ENCODE measurements around the gene PRUNE2.

Gene PRUNE2

GRCh38 chr9:76690246-76690972 lies 215.5 kb downstream of the PRUNE2 start:
- TF ChIP-seq, protein P1, sequence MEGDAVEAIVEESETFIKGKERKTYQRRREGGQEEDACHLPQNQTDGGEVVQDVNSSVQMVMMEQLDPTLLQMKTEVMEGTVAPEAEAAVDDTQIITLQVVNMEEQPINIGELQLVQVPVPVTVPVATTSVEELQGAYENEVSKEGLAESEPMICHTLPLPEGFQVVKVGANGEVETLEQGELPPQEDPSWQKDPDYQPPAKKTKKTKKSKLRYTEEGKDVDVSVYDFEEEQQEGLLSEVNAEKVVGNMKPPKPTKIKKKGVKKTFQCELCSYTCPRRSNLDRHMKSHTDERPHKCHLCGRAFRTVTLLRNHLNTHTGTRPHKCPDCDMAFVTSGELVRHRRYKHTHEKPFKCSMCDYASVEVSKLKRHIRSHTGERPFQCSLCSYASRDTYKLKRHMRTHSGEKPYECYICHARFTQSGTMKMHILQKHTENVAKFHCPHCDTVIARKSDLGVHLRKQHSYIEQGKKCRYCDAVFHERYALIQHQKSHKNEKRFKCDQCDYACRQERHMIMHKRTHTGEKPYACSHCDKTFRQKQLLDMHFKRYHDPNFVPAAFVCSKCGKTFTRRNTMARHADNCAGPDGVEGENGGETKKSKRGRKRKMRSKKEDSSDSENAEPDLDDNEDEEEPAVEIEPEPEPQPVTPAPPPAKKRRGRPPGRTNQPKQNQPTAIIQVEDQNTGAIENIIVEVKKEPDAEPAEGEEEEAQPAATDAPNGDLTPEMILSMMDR (conservative IDR thresholded peaks at IDR 0.05; ENCODE audit: control insufficient read depth, insufficient read depth, low read depth, low read length) = no peak
- H3K4me3 ChIP-seq (ENCODE audit: control insufficient read depth, low read depth, low read length) = no peak overlapping the region
- no peak for DNase-seq (ENCODE audit: low read depth)

GRCh38 chr9:76688471-76689238 lies 217.3 kb downstream of the PRUNE2 start:
- TF ChIP-seq, protein P1 (conservative IDR thresholded peaks at IDR 0.05; ENCODE audit: control insufficient read depth, insufficient read depth, low read depth, low read length) = no peak
- peak; percentile 76 for DNase-seq (ENCODE audit: low read depth)
- H3K4me3 ChIP-seq (ENCODE audit: control insufficient read depth, low read depth, low read length) = no peak overlapping the region

DNA sequence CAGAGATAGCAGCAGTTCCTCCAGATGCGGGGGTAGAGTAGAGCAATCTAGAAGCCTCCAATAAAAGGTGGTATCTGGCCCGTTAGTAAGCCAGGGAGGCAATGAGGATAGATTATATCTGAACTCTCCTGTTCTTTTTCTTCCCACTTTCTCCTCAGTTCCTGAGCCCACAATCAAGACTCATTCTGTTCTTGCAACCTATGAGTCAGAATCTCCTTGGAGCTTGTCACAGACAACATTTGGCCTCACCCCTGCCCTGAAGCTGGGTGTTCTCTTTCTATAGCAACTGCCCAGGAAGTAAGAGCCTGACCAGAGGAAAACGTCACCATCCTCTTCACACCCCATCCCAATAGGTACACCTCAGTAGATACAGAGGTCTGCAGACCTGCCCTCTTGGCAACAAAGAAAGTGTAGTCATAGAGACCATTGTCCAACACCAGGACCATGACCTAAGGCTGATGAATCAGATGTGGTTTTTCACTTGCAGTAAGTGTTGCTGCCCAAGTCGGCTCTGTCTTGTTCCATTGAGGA lies 218.0 kb downstream of the PRUNE2 start:
- DNase-seq (ENCODE audit: low read depth) = peak; percentile 94
- H3K4me3 ChIP-seq (ENCODE audit: control insufficient read depth, low read depth, low read length) = no peak overlapping the region
- TF ChIP-seq, protein P1 (conservative IDR thresholded peaks at IDR 0.05; ENCODE audit: control insufficient read depth, insufficient read depth, low read depth, low read length) = no peak

DNA sequence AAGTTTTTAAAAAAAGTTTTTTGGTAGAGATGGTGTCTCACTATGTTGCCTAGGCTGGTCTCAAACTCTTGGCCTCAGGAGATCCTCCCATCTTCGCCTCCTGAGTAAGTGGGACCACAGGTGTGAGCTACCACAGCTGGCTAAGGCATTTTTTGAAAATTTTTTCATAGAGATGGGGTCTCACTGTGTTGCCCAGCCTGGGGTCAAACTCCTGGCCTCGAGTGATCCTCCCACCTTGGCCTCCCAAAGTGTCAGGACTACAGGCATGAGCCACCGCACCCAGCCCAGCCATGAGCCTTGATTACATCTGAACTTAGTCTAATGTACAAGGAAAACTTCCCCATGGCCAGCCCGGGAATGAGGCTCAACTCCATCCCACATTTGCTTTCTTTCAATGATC lies 219.2 kb downstream of the PRUNE2 start:
- no peak overlapping the region for H3K4me3 ChIP-seq (ENCODE audit: control insufficient read depth, low read depth, low read length)
- TF ChIP-seq, protein P1 (conservative IDR thresholded peaks at IDR 0.05; ENCODE audit: control insufficient read depth, insufficient read depth, low read depth, low read length) = no peak
- no peak for DNase-seq (ENCODE audit: low read depth)

DNA sequence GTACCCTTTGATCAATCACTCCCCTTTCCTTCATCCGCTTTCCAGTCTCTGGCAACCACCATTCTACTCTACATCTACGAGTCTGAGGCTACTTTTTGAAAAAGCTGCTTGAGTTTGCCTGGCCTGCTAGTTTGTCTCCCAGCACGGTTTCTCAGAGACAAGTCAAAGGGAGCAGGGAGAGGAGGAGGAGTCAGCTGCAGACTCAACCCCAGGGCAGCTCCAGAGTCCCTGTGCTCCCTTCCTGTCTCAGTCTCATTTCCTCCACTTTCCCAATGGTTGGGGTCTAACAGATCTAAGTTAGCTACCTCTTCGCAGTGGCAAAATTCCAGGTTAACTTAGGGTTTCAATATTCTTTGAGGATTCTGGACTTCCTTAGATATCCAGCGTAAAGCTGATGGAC lies 221.7 kb downstream of the PRUNE2 start:
- TF ChIP-seq, protein P1 (conservative IDR thresholded peaks at IDR 0.05; ENCODE audit: control insufficient read depth, insufficient read depth, low read depth, low read length) = no peak
- no peak for DNase-seq (ENCODE audit: low read depth)

GRCh38 chr9:76681556-76681955 lies 224.4 kb downstream of the PRUNE2 start:
- no peak for DNase-seq (ENCODE audit: low read depth)
- TF ChIP-seq, protein P1 (conservative IDR thresholded peaks at IDR 0.05; ENCODE audit: control insufficient read depth, insufficient read depth, low read depth, low read length) = no peak
- no peak overlapping the region for H3K4me3 ChIP-seq (ENCODE audit: control insufficient read depth, low read depth, low read length)

More for the DNA sequence above, 221.7 kb downstream of the PRUNE2 start:
- no peak overlapping the region for H3K4me3 ChIP-seq (ENCODE audit: control insufficient read depth, low read depth, low read length)

Measured in fibroblast of mammary gland (primary cell).